AG04449 (cell line): Measurements from ENCODE around the gene MISP.

Experiments
- CTCF ChIA-PET: fragments of 350-600 bp; formaldehyde crosslinking; extraction: SDS; loops from one replicate; lab custom pipeline; 2021; ENCODE audit warnings: antibody characterized with exemption; lab: Yijun Ruan, JAX
- POLR2A ChIA-PET: fragments of 400-600, 350-600 bp; formaldehyde crosslinking; extraction: SDS; loops from one replicate; lab custom pipeline; 2020; ENCODE audit warnings: antibody characterized with exemption, inconsistent platforms; lab: Yijun Ruan, JAX
- DNase-seq: peaks from one replicate; pipeline ENCODE4 v3.0.0-alpha.2; 2010; ENCODE audit warnings: low read depth, low spot score
- H3K4me3 ChIP-seq: 2 replicates; pipeline ENCODE4 v1.5.1; 2011; ENCODE audit warnings: low read depth, mild to moderate bottlenecking, control low read depth, low read length
- CTCF ChIP-seq: IDR thresholded peaks from one replicate; pipeline ENCODE4 v1.5.1; 2011; ENCODE audit warnings: mild to moderate bottlenecking, moderate library complexity, low read length, control low read depth, inconsistent platforms; ENCODE audit not compliant: insufficient read depth; ENCODE audit errors: missing control alignments

The MISP gene

DNA sequence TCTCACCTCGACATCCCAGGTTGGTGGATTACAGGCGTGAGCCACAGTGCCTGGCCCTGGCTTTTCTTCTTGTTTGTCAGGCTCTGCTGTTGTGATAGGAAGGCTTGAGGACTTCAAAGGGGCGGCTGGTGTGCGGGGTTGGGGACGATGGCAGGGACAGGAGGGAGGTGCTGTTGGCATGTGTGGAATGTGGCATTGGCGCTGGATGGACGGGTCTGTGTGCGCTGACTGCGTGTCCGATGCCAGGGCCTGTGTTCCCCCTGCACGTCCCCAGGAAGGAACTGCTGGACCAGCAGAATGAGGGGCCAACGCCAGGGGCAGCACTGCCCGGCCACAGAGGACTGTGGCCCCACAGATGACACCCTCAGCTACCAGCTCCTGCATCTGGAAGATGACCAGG, 33.6 kb downstream of the MISP start:
- TF ChIP-seq CTCF: no peak
- ChIA-PET POLR2A (interaction anchor here (1.6 kb wide), 1 partner anchor 12 kb away, joined by 7 read pairs; no protein-coding TSS in a partner anchor), CTCF (interaction anchor here (1.2 to 3.5 kb wide), 2 partner anchors 15 to 66 kb away, joined by 3 to 18 read pairs; no protein-coding TSS in a partner anchor)
- no peak overlapping the region for H3K4me3 ChIP-seq
- DNase-seq: no peak

DNA sequence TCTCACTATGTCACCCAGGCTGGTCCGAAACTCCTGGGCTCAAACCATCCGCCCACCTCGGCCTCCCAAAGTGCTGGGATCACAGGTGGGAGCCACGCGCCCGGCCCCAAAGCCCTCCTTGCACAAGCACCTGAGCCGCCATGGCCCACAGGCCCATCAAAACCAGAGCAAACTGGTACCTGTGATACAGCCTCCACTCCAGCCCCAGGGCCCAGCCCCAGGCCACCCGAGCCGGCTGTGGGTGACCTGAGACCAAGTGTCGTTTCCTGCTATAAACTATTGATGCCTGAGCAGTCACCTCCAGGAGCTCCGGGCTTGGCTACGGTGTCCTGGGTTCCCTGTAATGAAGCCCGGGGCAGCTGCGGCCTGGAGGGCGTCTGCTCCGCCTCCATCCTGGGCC, 36.6 kb downstream of the MISP start:
- no peak for TF ChIP-seq CTCF
- CTCF ChIA-PET: interaction anchor here (0.9 kb wide), 1 partner anchor 18 kb away, joined by 4 read pairs; no protein-coding TSS in a partner anchor
- no peak for DNase-seq
- no peak overlapping the region for H3K4me3 ChIP-seq
- POLR2A ChIA-PET: no interaction called here

DNA sequence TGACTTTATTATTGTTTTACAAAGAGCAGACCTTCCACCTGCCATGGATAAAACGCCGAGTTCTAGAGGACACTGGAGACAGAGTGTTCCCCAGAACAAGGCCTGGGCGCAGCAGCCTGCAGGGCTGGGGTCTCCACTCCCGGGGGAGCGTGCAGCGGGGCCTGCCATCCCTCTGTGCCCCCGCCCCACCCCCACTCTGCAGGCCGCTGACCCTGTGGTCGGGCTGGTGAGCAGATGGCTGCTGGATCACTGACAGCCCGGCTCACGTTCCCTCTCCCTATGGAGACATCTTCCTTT, 37.7 kb downstream of the MISP start:
- TF ChIP-seq CTCF: no peak
- H3K4me3 ChIP-seq: no peak overlapping the region
- no peak for DNase-seq
- ChIA-PET CTCF (no interaction called here), POLR2A (no interaction called here)

DNA sequence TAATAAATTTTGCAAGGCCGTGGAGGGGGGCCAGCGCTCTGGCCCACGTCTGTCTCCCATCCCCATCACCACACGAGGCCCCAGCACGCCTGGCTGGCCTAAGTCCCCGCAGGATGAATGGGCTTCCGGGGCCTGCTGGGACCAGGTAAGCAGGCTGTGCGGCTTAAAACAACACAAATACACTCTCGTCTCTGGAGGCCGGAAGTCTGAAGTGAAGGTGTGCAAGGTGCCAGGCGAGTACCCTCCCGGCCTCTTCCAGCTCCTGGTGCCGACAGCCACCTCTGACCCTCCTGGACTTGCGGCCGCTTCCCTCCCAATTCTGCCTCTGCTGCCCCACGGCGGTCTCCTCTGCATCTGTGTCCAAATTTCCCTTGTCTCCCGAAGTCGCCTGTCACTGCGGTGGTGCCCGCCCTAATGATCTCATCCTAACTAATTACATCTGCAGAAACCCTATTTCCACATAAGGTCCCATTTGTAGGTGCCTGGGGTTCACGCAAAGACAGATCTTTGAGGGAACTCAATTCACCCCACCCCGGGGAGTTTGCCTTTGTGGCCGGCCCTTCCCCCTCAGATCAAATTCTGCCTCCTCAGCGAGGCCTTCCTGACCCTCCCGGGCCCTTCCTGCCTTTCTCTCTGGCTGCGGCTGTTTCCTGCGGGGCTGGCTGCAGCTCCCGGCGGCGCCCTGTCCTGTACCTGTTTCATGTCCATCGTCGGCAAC, 38.2 kb downstream of the MISP start:
- POLR2A ChIA-PET: no interaction called here
- TF ChIP-seq CTCF: no peak
- H3K4me3 ChIP-seq: no peak overlapping the region
- CTCF ChIA-PET: interaction anchor here (1.2 kb wide), 1 partner anchor 451 kb away, joined by 3 read pairs; no protein-coding TSS in a partner anchor
- no peak for DNase-seq

GRCh38 chr19:789701-790060, 38.8 kb downstream of the MISP start:
- DNase-seq: no peak
- ChIA-PET POLR2A (no interaction called here), CTCF (interaction anchor here (1.2 kb wide), 1 partner anchor 451 kb away, joined by 3 read pairs; no protein-coding TSS in a partner anchor)
- TF ChIP-seq CTCF: no peak
- no peak overlapping the region for H3K4me3 ChIP-seq

GRCh38 chr19:791007-791566, 40.2 kb downstream of the MISP start:
- no peak for TF ChIP-seq CTCF
- H3K4me3 ChIP-seq: no peak overlapping the region
- CTCF ChIA-PET: interaction anchor here (0.9 kb wide), 1 partner anchor 37 kb away, joined by 3 read pairs; no protein-coding TSS in a partner anchor
- POLR2A ChIA-PET: no interaction called here
- no peak for DNase-seq
